NOMO-1 (cell line): ENCODE results near the gene HHLA2.

ENCODE experiments used
- DNase-seq, 2 experiments: peaks; one replicate each; lab custom pipeline; 2025; ENCODE audit not compliant: unreplicated experiment in 2 of 2; lab: John Stamatoyannopoulos, UW

The HHLA2 gene

DNA sequence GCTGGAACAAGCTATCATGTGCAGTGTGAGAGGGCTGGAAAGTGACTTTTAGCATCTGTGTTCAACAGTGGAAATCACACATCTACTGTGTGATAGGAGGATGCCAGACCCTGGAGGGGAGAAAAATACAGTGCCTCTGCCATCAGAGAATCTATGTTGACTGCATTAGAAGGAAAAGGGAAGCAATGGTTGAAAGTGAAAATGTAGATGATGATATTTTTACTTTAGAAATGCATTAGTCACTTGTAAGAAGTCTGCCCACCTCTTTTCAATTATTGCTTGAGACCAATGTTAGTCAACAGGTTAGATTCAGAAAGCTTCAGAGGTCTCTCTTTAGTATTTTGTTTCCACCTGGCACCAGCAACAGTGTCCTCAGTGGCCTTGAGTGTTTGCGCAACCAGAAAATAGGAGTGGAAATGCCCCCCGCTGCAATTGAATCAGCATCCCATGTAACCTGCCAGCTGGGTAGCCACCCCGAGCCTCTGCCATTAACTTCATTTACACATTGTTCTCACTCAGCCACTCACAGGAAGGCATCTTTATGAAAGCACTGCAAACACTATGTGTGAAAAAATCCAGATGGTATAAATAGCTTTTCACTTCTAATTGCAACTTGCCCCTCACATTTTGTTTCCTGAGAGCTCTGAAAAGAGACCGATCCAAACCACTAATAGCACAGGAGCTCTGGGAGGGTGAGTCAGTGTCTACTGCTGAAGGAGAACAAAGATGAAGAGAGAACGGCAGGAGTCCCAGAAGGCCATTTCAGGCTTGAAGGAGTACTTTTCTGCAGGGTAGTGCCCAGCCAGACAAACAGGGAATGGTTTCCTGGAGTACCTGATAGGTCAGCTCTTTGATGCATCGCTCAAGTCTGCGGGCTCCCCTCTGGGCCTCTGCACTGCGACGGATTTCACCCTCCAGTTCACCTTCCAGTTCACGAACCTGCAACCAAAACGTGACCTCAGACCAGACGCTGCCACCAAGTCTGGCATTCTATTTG is 92.1 kb downstream of the HHLA2 start:
- DNase-seq: peak in 1 of 2 experiments; percentile 79

DNA sequence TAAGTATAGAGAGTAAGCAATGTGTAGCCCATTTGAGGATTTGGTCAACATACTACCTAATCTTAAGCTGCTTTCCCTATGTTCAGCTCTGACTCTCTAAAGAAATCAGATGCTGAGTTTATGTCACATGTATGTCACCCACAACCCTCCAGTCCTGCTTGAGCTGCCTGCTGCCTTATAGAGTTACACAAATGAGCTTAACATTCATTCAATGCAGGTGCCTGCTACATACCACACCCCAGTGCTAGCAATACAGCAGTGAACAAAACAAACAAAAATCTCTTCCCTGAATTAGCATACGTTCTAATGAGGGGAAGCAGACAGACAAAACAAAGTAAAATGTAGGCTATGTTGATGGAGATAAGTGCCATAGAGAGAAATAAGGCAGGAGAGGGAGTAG is 93.0 kb downstream of the HHLA2 start:
- DNase-seq: no peak

DNA sequence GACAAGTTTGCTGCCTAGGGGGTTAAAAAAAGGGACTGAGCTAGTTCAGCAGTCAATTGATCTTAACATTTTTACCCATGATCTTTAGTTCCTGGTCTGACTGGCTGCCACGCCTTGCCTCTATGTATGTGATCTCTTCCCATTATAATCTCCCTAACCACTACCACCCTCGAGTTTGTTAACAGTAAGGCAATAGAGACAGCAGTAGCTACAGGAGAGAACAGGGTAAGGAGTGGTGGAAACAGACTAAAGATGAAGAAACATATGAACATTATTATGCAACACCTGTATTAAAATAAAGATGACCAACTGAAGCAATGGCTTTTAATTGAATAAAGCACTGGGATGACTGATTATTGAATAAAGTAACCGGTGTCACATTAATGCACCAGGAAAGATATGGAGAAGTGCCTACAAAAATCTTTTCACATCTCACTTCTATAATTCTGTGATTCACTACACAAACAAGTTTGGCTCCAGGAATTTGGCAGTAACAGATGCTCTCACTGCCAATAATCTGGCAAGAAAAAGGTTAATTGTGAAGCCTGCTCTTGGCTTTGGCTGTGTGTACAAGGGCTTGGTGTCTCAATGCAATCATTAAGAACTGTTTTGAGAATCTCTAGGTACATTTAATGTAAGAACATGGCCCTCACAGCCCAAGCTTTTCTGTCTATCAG is 95.7 kb downstream of the HHLA2 start:
- peak in 1 of 2 experiments; percentile 12 for DNase-seq

DNA sequence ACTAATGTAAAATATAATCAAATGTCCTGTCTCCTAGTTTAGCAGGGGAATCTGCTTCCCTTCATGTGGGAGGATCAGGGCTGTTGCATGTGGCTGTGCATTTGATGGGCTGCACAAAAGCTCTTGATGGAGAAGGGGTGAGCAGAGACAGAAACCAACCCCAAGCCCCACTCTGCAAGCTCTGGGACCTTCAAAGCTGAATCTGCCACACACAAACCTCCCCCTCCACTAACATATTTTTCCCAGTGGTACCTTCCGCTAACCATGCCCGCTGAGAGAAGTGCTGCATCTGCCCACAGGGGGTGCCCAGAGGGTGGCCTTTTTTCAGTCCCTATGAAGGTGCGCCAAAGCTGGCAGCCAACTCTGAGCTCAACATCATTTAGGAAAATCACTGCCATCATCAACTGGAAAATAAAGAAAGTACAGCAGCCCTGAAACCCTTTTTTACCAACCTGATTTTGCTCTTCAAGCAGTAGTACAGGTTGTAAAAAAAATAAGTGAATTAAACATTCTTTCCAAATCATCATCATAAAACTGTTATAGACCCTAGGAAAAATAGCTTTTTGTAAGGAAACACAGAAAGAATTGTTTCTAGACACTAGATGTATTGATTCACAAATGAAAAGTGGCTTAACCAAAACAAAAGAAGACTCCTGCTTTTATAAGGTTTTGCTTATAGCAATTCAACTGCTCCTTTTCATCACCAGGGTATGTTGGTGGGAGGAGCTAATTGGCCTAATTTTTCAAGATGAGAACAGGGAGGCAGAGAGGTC is 97.0 kb downstream of the HHLA2 start:
- no peak for DNase-seq

DNA sequence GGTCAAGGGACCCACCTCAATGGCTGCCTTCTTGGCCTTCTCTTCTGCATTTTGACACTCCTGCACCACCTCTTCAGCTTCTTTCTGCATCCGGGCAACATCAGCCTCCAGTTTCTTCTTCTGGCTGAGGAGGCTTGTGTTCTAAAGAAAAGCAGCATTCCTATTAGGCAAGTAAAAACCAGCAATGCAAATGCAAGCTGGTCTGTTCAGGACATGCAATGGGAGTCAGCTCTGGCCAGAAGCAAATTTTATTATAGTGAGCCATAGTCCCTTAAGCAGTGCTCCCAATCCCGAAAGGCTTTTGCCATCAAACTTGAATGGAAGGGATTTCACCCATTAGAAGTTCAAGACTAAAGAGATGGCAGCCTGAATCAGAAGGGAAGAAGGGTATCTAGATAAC is 97.7 kb downstream of the HHLA2 start:
- no peak for DNase-seq

DNA sequence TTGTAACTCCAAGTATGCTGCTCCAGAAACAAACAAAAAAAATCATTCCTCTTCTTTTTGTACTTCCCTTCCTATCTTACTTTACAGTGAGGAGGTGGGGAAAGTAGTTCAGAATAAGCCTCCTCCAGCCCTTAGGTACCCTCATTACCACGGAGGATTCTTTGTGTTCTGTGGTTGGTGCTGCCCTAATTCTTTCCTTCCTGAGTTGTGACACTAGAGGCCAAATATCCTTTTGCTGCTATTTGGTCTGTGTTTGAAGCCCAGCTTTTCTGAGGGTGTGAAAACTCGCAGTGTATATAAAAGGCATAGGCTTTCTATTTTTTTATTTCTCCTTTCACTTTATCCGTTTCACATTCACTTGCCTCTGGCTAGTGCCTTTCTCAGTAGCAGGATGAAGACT is 98.2 kb downstream of the HHLA2 start:
- peak; percentile 20 to 50 for DNase-seq

DNA sequence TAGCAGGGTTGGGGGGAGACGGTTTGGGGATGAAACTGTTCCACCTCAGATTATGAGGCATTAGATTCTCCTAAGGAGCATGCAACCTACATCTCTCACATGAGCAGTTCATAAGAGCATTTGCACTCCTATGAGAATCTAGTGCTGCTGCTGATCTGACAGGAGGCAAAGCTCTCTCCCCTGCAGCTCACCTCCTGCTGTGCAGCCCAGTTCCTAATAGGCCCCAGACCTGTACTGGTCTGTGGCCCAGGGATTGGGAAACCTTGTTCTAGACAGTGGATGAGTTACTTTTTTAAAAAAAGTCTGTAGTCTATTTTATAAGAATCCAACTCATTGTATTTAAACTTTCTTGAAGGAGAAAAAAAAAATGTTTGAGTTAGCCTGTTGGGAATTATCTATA is 100.0 kb downstream of the HHLA2 start:
- DNase-seq: no peak

DNA sequence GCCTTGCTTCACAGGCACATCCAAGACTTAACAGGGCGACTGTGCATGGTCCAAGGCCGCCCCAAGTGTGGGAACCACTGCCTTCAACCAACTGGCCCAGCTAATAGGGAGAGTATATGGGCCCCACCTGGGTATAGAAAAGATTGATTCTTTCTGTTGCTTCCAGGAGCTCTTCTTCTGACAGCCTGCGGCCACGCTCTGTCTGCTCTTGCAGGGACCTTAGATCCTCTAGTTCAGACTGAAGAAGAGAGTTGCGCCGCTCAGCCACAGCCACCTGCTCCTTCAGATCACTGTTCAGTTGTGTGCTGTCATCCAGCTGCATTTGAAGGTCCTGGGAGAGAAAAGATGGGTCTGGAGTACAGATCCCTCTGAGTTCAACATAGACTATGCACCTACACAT is 102.2 kb downstream of the HHLA2 start:
- DNase-seq: no peak

DNA sequence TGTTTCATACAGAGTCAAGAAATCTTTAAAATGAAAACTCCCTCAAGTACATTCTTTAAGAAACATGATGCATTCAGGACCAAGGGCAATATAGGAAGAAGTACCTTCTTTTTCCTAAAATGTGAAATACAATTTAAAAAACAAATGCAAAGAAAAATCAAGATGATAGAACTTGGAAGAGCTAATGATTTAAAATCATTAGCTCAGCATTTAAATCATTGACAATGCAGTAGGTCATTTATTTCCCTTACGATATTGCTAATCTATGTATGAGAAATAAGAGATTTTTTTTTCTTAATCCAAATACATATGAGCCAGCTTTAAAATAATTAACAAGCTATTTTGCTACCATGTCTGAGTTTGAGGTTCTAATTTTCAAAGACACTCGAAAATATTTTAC is 105.5 kb downstream of the HHLA2 start:
- DNase-seq: no peak

GRCh38 chr3:108403198-108403597 is 106.8 kb downstream of the HHLA2 start:
- DNase-seq: no peak

- no peak for DNase-seq
Observed at GRCh38 chr3:108403686-108404345, 107.5 kb downstream of the HHLA2 start.

DNA sequence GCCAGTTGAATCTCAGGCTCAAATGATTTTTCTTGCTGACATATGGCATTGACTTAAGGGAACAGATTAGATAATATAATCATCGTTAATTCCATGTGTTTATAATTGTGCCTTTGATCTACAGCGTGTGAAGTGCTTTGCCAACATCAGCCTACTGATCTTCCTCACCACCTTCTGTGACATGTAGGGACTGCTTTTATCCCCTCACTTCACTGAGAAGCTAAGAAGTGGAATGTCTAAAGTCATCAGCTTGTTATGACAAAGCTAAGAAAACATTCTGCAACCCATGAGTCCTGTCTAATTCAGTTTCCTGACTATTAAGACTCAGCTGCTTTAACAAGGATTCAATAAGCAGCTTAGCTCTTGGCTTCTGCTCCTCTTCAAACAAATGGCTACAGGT is 108.0 kb downstream of the HHLA2 start:
- DNase-seq: no peak

DNA sequence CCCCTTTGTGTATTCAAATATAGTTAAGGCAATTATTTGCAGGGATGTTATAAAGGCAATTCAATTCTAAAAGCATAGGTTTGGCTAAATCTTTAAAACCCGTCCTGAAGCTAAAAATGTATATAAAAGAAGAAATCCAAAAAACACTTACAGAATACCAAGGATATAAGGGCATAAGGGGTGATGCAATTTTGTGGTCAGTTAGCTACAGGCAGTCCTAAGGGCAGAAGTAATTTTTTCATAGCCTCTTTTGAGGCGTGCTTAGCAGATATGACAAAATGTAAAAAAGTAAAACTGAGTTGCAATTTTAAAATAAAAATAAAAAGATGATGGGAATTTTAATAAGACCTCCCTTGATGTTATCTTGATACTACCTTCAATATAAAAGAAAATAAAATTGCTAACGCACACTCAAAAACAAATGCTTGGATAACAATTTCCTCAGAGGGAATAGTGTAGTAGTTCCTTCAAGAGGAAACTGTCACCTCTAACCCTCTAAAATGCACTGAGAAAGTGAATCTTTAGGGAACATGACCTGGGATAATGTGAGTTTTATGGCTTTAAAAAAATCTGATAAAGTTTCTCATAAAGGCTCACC is 109.8 kb downstream of the HHLA2 start:
- peak; percentile 51 to 90 for DNase-seq

DNA sequence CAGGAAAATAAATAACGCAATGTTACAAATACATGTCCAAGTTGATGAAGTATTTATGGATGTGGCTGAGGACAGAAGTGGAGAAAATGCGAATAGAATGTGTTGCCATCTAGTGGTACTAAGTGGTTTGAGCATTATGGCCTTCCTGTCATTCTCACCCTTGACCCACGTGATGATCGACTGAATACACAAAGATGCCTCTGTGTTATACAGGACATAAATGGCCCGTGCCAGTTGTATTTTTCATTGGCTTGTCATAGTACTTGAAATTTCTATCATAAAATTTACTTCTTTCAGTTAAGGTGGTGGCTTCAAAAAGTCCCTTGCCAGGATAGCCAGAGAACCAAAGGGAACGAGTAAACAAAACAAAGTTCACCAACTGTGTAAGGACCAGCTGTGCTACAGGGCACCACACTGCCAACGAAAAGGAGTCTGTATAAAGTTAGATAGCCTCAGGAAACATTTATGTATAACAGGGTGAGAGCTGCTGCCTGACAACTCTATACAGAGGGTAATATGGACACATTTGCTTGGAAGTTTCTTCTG is 110.4 kb downstream of the HHLA2 start:
- peak; percentile 69 to 89 for DNase-seq

GRCh38 chr3:108407886-108408285 is 111.5 kb downstream of the HHLA2 start:
- peak; percentile 21 to 68 for DNase-seq

GRCh38 chr3:108408883-108409799 is 112.8 kb downstream of the HHLA2 start:
- no peak for DNase-seq

- DNase-seq: no peak
Observed at GRCh38 chr3:108409800-108410178, 113.4 kb downstream of the HHLA2 start.

DNA sequence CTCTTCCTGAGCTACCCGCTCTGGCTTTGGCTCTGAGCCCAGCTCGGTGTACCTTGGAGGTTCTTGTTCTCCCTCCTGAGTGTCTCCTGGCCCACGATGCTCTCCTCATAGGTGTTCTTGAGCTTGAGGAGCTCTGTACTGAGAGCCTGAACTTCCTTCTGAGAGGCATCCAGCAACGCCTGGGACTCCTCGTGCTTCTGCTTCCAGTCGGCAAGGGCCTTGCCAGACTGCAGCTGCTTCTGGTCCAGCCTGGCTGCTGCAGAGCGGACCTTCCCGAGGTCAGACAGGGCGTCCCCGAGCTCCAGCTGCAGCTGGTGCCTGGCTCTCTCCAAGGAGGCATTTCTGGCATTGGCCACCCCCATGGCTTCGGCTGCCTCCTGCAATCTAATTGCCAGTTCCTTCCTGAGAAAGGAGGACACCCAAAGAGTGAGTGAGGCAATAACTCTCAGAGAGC is 114.2 kb downstream of the HHLA2 start:
- no peak for DNase-seq
